Measurements from ENCODE around the gene ACBD3.
A peak's percentile ranks its signal among the peaks of the same experiment; 100 is the strongest.

Gene ACBD3

GRCh38 chr1:226201029-226201593, 14.6 kb upstream of the ACBD3 start:
- no peak for DNase-seq (ENCODE audit: low spot score)

- no peak for DNase-seq (ENCODE audit: low spot score)
These were observed 13.4 kb upstream of the ACBD3 start for GRCh38 chr1:226199971-226200370.

- no peak for DNase-seq (ENCODE audit: low spot score)
These were observed 8.6 kb upstream of the ACBD3 start for GRCh38 chr1:226195144-226195543.

GRCh38 chr1:226187380-226187779, 839 bp upstream of the ACBD3 start:
- DNase-seq (ENCODE audit: low spot score): no peak

- DNase-seq (ENCODE audit: low spot score): no peak
These were observed 430 bp upstream of the ACBD3 start for GRCh38 chr1:226187019-226187322.

- DNase-seq (ENCODE audit: low spot score): peak; percentile 31
These were observed 1.2 kb downstream of the ACBD3 start for GRCh38 chr1:226185141-226186036.

- DNase-seq (ENCODE audit: low spot score): peak; percentile 38
These were observed 4.4 kb downstream of the ACBD3 start for GRCh38 chr1:226181996-226182714.

GRCh38 chr1:226176870-226177269, 9.7 kb downstream of the ACBD3 start:
- DNase-seq (ENCODE audit: low spot score): no peak

GRCh38 chr1:226172589-226172988, 14.0 kb downstream of the ACBD3 start:
- no peak for DNase-seq (ENCODE audit: low spot score)

- DNase-seq (ENCODE audit: low spot score): no peak
These were observed 20.2 kb downstream of the ACBD3 start for GRCh38 chr1:226166341-226166740.

GRCh38 chr1:226164154-226164553, 22.4 kb downstream of the ACBD3 start:
- no peak for DNase-seq (ENCODE audit: low spot score)

GRCh38 chr1:226162898-226163297, 23.6 kb downstream of the ACBD3 start:
- no peak for DNase-seq (ENCODE audit: low spot score)

- no peak for DNase-seq (ENCODE audit: low spot score)
These were observed 27.6 kb downstream of the ACBD3 start for GRCh38 chr1:226158983-226159382.

GRCh38 chr1:226158457-226158856, 28.1 kb downstream of the ACBD3 start:
- DNase-seq (ENCODE audit: low spot score): no peak

GRCh38 chr1:226157761-226158316, 28.7 kb downstream of the ACBD3 start:
- no peak for DNase-seq (ENCODE audit: low spot score)

- DNase-seq (ENCODE audit: low spot score): no peak
These were observed 31.9 kb downstream of the ACBD3 start for GRCh38 chr1:226154593-226154992.

GRCh38 chr1:226149806-226150205, 36.7 kb downstream of the ACBD3 start:
- no peak for DNase-seq (ENCODE audit: low spot score)

GRCh38 chr1:226148121-226148648, 38.4 kb downstream of the ACBD3 start:
- DNase-seq (ENCODE audit: low spot score): no peak

- DNase-seq (ENCODE audit: low spot score): no peak
These were observed 42.5 kb downstream of the ACBD3 start for GRCh38 chr1:226144045-226144444.

GRCh38 chr1:226135709-226136108, 50.8 kb downstream of the ACBD3 start:
- no peak for DNase-seq (ENCODE audit: low spot score)

GRCh38 chr1:226135059-226135651, 51.4 kb downstream of the ACBD3 start:
- no peak for DNase-seq (ENCODE audit: low spot score)
